GM04503 (cell line): Measurements from ENCODE around the gene PAOX.

ENCODE experiments used
- DNase-seq: peaks from one replicate; pipeline ENCODE4 v3.0.0-alpha.2; 2012; ENCODE audit warnings: low read depth

Gene PAOX

GRCh38 chr10:133379152-133379800 is at the start of gene PAOX:
Gene PAOX, plus strand, starts transcription at chr10:133379262. Its CDS starts 55 bp downstream, at chr10:133379317.
- no peak for DNase-seq

- DNase-seq = no peak
Observed at GRCh38 chr10:133329491-133330202, 49.4 kb upstream of the PAOX start.

DNA sequence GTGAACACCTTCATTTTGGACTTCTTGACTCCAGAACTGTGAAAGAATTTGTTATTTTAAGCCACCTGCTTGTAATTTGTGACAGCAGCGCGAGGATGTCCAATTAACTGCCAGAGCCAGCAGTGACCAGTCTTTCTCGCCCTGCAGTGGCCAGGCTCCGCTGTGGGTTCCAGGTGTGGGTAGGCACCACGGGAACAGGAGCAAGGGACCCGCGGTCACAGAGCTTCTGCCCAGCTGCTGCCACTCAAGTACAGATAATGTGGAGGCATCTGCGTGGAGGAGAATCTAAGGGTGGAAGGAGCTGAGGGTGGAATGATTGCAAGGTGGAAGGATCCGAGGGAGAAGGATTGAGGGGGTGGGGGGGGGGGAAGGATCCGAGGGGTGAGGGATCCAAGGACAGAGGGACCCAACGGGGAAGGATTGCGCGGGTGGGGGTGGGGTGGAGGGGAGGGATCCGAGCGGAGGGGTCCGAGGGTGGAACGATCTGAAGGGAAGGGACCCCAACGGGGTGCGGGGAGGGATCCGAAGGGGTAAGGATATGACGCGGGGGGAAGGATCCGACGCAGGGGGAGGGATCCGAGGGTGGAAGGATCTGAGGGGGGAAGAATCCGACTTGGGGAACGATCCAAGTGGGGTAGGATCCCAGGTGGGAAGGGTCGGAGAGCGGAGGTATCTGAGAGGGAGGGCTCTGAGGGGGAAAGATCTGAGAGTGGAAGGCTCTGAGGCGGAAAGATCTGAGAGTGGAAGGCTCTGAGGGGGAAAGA is 45.9 kb upstream of the PAOX start:
- DNase-seq = no peak

DNA sequence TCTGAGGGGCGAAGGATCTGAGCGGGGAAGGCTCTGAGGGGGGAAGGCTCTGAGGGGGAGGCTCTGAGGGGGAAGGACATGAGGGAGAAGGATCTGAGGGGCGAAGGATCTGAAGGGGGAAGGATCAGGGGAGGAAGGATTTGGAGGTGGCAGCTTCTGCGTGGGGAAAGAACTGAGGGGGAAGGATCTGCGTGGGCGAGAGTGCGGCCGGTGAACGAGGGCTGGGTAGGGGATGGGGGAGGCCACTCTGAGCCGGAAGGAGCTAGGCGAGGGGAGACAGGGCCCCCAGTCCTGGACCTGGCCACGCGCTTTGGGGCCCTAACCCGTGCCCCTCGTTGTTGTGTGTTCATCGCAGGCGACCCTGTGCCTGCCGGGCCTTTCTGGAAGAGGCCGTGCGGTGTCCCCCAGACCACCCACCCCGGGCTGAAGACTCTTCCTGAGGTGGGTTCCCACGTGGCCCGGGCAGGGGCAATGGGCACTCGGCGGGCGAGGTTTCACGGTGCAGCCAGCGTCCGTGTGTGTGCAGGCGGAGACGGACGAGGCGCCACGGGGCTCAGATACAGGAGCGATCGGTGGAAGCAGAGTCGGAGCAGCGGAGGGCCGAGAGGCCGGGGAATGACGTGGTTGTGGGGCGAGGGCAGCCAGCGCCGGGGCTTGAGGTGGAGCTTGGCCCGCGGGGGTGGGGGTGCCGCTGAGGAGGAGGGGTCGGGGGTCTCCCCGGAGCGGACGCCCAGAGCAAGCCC is 44.4 kb upstream of the PAOX start:
- no peak for DNase-seq

DNA sequence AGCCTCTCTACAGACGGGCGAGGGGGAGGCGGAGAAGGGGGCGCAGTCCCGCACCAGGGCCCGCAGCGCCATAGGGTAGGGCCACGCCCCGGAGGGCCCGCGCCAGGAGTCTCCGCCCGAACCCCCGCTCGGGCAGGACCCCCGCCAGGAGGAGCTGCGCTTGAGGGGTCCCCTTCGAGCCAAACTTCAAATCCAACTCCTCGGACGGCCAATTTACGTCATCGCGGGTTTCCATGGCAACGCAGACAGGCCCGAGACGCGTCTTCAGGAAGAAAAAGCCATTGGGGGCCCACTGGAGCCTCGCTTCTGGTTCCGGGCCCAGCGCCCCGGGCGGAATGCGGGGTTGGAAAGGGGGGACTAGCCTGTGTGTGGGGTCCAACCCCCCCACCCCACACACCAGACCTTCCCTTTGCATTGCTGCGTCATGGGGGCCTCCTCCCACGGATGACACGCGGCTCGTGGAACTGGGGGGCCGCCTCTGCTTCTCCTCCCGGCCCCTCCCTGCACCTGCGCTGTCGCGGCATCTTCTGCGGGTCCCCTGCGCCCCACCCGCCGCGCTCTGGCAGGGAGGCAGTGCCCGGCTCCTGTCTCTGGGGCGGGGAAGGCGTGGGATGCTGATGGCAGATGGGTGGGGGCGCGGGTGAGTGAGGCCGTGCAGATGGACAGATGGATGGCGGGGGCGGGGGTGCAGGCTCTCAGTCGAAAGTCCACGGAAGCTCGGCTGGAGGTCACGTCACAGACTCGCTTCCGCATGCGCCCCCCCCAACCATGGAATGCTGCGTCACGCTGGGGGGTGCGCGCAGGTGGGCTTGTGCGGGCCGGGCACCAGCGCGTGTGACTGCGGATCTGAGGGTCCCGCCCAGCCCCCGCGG is 43.6 kb upstream of the PAOX start:
- no peak for DNase-seq

- DNase-seq = no peak
Observed at GRCh38 chr10:133336118-133336576, 42.9 kb upstream of the PAOX start.

DNA sequence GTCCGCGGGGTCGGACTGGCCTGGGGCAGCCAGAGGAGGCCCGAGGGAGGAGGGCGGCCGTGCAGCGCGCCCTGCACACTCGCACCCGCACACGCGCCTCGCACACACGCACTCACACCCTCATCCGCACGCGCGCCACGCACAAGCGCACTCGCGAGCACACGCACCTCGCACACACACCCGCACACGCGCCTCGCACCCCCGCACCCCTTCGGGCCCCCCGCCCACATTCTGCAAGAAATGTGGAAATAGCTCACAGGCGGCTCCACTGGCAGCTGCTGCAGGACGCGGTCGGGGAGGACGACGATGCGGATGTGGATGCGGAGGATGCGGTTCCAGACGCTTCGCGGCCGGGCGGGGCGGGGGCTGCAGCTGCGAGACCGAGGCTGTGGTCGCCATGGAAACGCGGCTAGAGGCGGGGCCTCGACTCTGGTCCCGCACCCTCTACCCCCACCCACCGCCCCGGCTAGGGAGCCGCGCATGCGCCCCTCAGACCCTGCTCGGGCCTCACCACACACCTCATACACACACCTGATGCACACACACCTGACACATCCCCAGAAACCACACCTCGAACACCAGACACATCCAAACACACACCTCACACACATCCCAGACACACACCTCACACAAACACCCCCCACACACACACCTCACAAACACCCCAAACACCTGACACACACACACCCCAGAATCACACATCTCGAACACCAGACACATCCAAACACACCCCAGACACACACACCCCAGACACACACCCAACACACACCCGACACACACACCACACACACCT is 42.3 kb upstream of the PAOX start, which contains the start of gene CALY:
Gene CALY, minus strand, starts transcription at position 320 of the 793 bp plus-strand sequence. CDS start 7,907 bp downstream, outside the sequence.
- DNase-seq = no peak

GRCh38 chr10:133337370-133337725 is 41.7 kb upstream of the PAOX start:
- no peak for DNase-seq

DNA sequence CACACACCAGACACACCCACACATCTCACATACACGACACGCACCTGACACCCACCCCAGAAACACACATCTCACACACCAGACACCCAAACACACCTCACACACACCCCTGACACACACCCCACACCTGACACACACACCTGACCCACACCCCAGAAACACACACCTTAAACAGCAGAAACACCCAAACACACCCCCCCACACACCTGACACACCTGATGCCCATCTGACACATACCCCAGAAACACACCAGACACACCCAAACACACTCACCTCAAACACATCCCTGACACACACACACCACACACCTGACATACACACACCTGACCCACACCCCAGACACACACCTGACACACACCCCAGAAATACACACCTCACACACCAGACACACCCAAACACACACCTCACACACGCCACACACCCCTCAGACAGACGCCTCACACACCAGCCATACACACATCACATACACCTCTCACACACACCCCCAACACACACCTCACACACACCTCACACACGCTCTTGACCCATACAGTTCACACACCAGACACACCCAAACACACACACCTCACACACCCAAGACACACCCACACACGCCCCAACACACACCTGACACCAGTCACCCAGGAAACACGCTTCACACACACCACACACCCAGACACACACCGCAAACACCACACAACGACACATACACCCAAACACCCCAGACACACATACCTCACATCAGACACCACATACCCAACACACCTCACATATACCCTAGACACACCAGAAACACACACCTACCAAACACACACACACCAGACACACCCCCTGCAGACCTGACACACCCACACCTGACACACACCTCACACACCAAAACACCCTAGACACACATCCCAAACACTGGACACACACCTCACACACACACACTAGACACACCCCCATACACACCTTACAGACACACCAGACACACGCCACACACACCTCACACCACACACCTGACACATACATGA is 40.7 kb upstream of the PAOX start:
- DNase-seq = no peak

GRCh38 chr10:133339708-133340380 is 39.2 kb upstream of the PAOX start:
- DNase-seq = no peak

GRCh38 chr10:133341983-133342382 is 37.1 kb upstream of the PAOX start:
- no peak for DNase-seq

GRCh38 chr10:133342942-133343341 is 36.1 kb upstream of the PAOX start:
- DNase-seq = no peak

- no peak for DNase-seq
Observed at GRCh38 chr10:133343558-133343957, 35.5 kb upstream of the PAOX start.

- DNase-seq = no peak
Observed at GRCh38 chr10:133344236-133344635, 34.8 kb upstream of the PAOX start.

- DNase-seq = no peak
Observed at GRCh38 chr10:133346413-133346812, 32.6 kb upstream of the PAOX start.

DNA sequence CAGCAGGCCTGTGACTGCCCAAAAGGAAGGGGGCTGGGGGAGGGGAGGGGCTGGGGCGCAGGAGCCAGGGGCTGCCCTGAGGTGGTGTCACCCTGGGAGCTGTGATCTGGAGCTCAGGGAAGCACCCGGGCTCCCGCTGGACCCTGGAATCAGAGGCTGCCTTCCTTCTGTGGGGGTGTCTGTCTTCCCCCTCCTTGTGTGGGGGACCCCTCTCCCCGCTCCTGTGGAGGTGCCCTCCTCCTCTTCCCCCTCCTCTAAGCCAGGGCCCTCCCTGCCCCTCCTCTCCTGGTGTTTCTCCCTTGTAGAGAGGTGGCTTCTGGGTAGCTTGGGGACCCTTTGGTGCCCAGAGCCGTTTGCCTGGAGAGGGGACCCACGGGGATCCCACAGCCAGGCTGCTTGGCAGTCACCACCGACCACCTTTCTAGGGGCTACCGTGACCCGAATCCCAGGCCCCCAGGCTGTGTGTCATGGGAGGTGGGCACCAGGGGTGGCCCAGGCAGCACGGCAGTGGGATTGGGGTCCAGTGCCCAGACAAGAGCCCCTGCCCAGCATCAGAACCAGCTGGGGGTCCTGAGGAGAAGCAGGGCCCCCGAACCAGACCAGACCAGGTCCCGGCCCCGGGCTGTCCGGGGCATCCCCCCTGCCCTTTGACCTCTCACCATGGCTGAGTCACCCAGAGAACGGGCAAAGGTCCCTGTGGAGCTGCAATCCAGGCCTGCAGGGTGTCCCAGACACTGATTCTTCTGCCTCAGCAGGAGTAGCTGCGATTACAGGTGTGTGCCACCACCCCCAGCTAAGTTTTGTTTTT is 31.1 kb upstream of the PAOX start:
- no peak for DNase-seq

DNA sequence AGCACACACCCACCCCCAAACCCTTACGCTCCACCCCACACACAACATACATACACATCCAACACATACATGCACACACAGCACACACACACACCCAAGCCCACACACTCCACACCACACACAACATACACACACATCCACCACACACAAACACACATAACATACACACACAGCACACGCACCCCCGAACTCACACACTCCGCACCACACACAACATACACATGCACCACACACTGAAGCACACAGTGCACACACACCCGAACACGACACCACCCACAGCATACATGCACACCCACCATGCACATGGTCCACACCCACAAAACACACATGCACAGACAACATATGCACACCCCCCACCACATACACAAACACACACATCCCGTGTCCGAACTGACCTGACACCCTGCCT is 29.9 kb upstream of the PAOX start:
- DNase-seq = no peak

GRCh38 chr10:133349577-133350011 is 29.5 kb upstream of the PAOX start:
- DNase-seq = no peak
